HG02642 (cell line): ENCODE results near the gene SETD7.

Source experiments
- ATAC-seq: cut with Tn5 transposase; IDR thresholded peaks from one replicate; pipeline ENCODE4 v1.9.1; 2021; ENCODE audit warnings: mild to moderate bottlenecking; ENCODE audit not compliant: unreplicated experiment, poor library complexity

Gene SETD7

GRCh38 chr4:139556071-139556723 is at the start of gene SETD7:
Gene SETD7, minus strand, starts transcription at chr4:139556219. Its CDS starts 82 bp downstream, at chr4:139556137.
- ATAC-seq, result peak; percentile 35

- no peak for ATAC-seq
Measured at GRCh38 chr4:139605516-139605915, 49.5 kb upstream of the SETD7 start.

GRCh38 chr4:139603576-139604410 is 47.8 kb upstream of the SETD7 start:
- no peak for ATAC-seq

GRCh38 chr4:139602776-139603360 is 46.8 kb upstream of the SETD7 start:
- no peak for ATAC-seq

GRCh38 chr4:139600662-139601061 is 44.6 kb upstream of the SETD7 start:
- no peak for ATAC-seq

- ATAC-seq, result no peak
Measured at GRCh38 chr4:139599594-139600374, 43.8 kb upstream of the SETD7 start.

- no peak for ATAC-seq
Measured at GRCh38 chr4:139599076-139599475, 43.1 kb upstream of the SETD7 start.

- ATAC-seq, result no peak
Measured at GRCh38 chr4:139596684-139597279, 40.8 kb upstream of the SETD7 start.

- no peak for ATAC-seq
Measured at GRCh38 chr4:139596034-139596683, 40.1 kb upstream of the SETD7 start.

- no peak for ATAC-seq
Measured at GRCh38 chr4:139594591-139595185, 38.7 kb upstream of the SETD7 start.

- ATAC-seq, result no peak
Measured at GRCh38 chr4:139593091-139593564, 37.1 kb upstream of the SETD7 start.

- ATAC-seq, result no peak
Measured at GRCh38 chr4:139589336-139590018, 33.5 kb upstream of the SETD7 start.

- no peak for ATAC-seq
Measured at GRCh38 chr4:139587446-139587845, 31.4 kb upstream of the SETD7 start.

GRCh38 chr4:139585473-139585872 is 29.5 kb upstream of the SETD7 start:
- ATAC-seq, result no peak

GRCh38 chr4:139584784-139585183 is 28.8 kb upstream of the SETD7 start:
- ATAC-seq, result no peak

GRCh38 chr4:139584013-139584412 is 28.0 kb upstream of the SETD7 start:
- no peak for ATAC-seq

GRCh38 chr4:139582044-139582443 is 26.0 kb upstream of the SETD7 start:
- ATAC-seq, result no peak

- ATAC-seq, result no peak
Measured at GRCh38 chr4:139581096-139581495, 25.1 kb upstream of the SETD7 start.

GRCh38 chr4:139576219-139576618 is 20.2 kb upstream of the SETD7 start:
- no peak for ATAC-seq
